ENCODE measurements around the gene RHCG. TPM values are rescaled to one million over a fixed set of nuclear protein-coding genes. Genes with fewer than 3 reads are reported as not detected.

RHCG gene
- total and polyA plus RNA-seq, 3 donors from 2014 or later: 0.62 to 2.0 (median 1.4) TPM

- no peaks in the 10 kb centered on the region for H3K27me3 ChIP-seq
- 89 to 92% methylated on average over 1 of the region's 1 CpG for WGBS, 2 donors
Observed at GRCh38 chr15:89451846-89452245, 44.5 kb downstream of the RHCG start.

GRCh38 chr15:89450076-89451006 lies 46.0 kb downstream of the RHCG start:
- Histone ChIP-seq H3K9me3 (no peaks in the 10 kb centered on the region), H3K36me3 (ENCODE audit: low read depth, missing control alignments) (no peaks in the 10 kb centered on the region), H3K27ac (no peak overlapping the region), H3K4me1 (no peaks in the 10 kb centered on the region), H3K27me3 (no peaks in the 10 kb centered on the region), H3K4me3 (no peak overlapping the region)
- intact Hi-C loops (cut with DNase I; ENCODE audit: low total_unique reads): no loop called here
- 34 to 43% methylated on average over 11 of the region's 11 CpGs for WGBS, 2 donors
- TF ChIP-seq POLR2A (IDR thresholded peaks at IDR 0.05): no peak
- TF ChIP-seq CTCF (IDR thresholded peaks at IDR 0.05): no peak
- DNase-seq: no peak

More at GRCh38 chr15:89451846-89452245, 44.5 kb downstream of the RHCG start:
- no peak overlapping the region for H3K4me3 ChIP-seq
- intact Hi-C loops (cut with DNase I; ENCODE audit: low total_unique reads): no loop called here
- no peaks in the 10 kb centered on the region for H3K36me3 ChIP-seq (ENCODE audit: low read depth, missing control alignments)
- no peak for DNase-seq
- H3K27ac ChIP-seq: no peak overlapping the region
- no peaks in the 10 kb centered on the region for H3K9me3 ChIP-seq
- TF ChIP-seq CTCF (IDR thresholded peaks at IDR 0.05): no peak
- H3K4me1 ChIP-seq: no peaks in the 10 kb centered on the region

GRCh38 chr15:89448825-89449224 lies 47.6 kb downstream of the RHCG start:
- DNase-seq: no peak
- no peak overlapping the region for H3K4me3 ChIP-seq
- intact Hi-C loops (cut with DNase I; ENCODE audit: low total_unique reads): no loop called here
- WGBS, 2 donors: 20 to 28% methylated on average over 11 of the region's 11 CpGs
- H3K9me3 ChIP-seq: no peaks in the 10 kb centered on the region
- no peaks in the 10 kb centered on the region for H3K27me3 ChIP-seq
- no peaks in the 10 kb centered on the region for H3K36me3 ChIP-seq (ENCODE audit: low read depth, missing control alignments)
- no peak overlapping the region for H3K27ac ChIP-seq
- H3K4me1 ChIP-seq: no peaks in the 10 kb centered on the region
- TF ChIP-seq CTCF (IDR thresholded peaks at IDR 0.05) (no peak), POLR2A (IDR thresholded peaks at IDR 0.05) (no peak)

GRCh38 chr15:89447676-89448075 lies 48.7 kb downstream of the RHCG start:
- TF ChIP-seq CTCF (IDR thresholded peaks at IDR 0.05): no peak
- no peak for TF ChIP-seq POLR2A (IDR thresholded peaks at IDR 0.05)
- Histone ChIP-seq H3K4me3 (no peak overlapping the region), H3K36me3 (ENCODE audit: low read depth, missing control alignments) (no peaks in the 10 kb centered on the region), H3K9me3 (no peaks in the 10 kb centered on the region), H3K27me3 (no peaks in the 10 kb centered on the region), H3K27ac (no peak overlapping the region), H3K4me1 (no peaks in the 10 kb centered on the region)
- intact Hi-C loops (cut with DNase I; ENCODE audit: low total_unique reads): no loop called here
- 94 to 100% methylated on average over 2 to 8 of the region's 8 CpGs for WGBS, 2 donors
- DNase-seq: no peak
